IMR-90 (cell line): Measurements from ENCODE around the gene ZFHX3. TPM values are rescaled to one million over a fixed set of nuclear protein-coding genes. Genes with fewer than 3 reads are reported as not detected.

ENCODE experiments used
- ATAC-seq: fragments of 200-7000 bp; cut with Tn5 transposase; 2 replicates; pipeline ENCODE4 v1.9.1; 2020; ENCODE audit warnings: low read depth, mild to moderate bottlenecking, moderate library complexity
- BruUV-seq: library from RNA; stranded (reverse); fragments of 400-500 nt; replicated peaks from 2 replicates; lab custom pipeline; 2021; lab: Mats Ljungman, UMichigan
- CTCF ChIA-PET: fragments of 300-600 bp; formaldehyde crosslinking; extraction: SDS; loops from one replicate; lab custom pipeline; 2021; ENCODE audit warnings: antibody characterized with exemption; lab: Yijun Ruan, JAX
- POLR2A ChIA-PET: fragments of 300-600 bp; sonication (Branson Sonifier 250); formaldehyde crosslinking; loops from one replicate; lab custom pipeline; 2022; ENCODE audit warnings: antibody characterized with exemption; ENCODE audit not compliant: unreplicated experiment; lab: Charles Lee
- DNase-seq: peaks from one replicate; pipeline ENCODE4 v3.0.0; 2013
- H2AFZ ChIP-seq: replicated peaks from 2 replicates; pipeline ENCODE3; 2013; ENCODE audit warnings: low read length, mild to moderate bottlenecking; ENCODE audit not compliant: poor library complexity
- H2AK5ac ChIP-seq: 2 replicates; pipeline ENCODE4 v1.6.1; 2013; ENCODE audit warnings: low read depth, low read length, inconsistent platforms
- H2AK9ac ChIP-seq: replicated peaks from 2 replicates; pipeline ENCODE3; 2013; ENCODE audit warnings: mild to moderate bottlenecking, low read depth, low read length, moderate library complexity; ENCODE audit not compliant: poor library complexity
- H2BK120ac ChIP-seq: 2 replicates; pipeline ENCODE4 v1.6.1; 2013; ENCODE audit warnings: low read depth, low read length, inconsistent platforms
- H2BK15ac ChIP-seq: 3 replicates; pipeline ENCODE4 v1.6.1; 2013; ENCODE audit warnings: low read depth, low read length, inconsistent platforms
- H2BK20ac ChIP-seq: 2 replicates; pipeline ENCODE4 v1.6.1; 2013; ENCODE audit warnings: low read depth, mild to moderate bottlenecking, inconsistent platforms, low read length, moderate library complexity
- H2BK5ac ChIP-seq: 2 replicates; pipeline ENCODE4 v1.6.1; 2013; ENCODE audit warnings: mild to moderate bottlenecking, low read depth, low read length, inconsistent platforms; ENCODE audit not compliant: poor library complexity, severe bottlenecking
- H3K14ac ChIP-seq: replicated peaks from 2 replicates; pipeline ENCODE4 v1.6.1; 2013; ENCODE audit warnings: low read depth, low read length, inconsistent platforms
- H3K18ac ChIP-seq: 2 replicates; pipeline ENCODE4 v1.6.1; 2013; ENCODE audit warnings: low read depth, low read length, control low read depth
- H3K23ac ChIP-seq: 2 replicates; pipeline ENCODE4 v1.6.1; 2013; ENCODE audit warnings: low read depth, low read length, inconsistent platforms
- H3K27ac ChIP-seq: 2 replicates; pipeline ENCODE4 v1.5.1; 2013; ENCODE audit warnings: mild to moderate bottlenecking, control low read depth, low read length; ENCODE audit not compliant: insufficient read depth
- H3K27me3 ChIP-seq: 2 replicates; pipeline ENCODE4 v1.6.1; 2013; ENCODE audit warnings: low read length; ENCODE audit not compliant: control insufficient read depth, insufficient read depth
- H3K36me3 ChIP-seq: 2 replicates; pipeline ENCODE4 v1.6.1; 2013; ENCODE audit warnings: low read length, mixed read lengths; ENCODE audit not compliant: control insufficient read depth, insufficient read depth
- H3K4ac ChIP-seq: 2 replicates; pipeline ENCODE4 v1.6.1; 2013; ENCODE audit warnings: low read depth, low read length, inconsistent platforms
- H3K4me1 ChIP-seq: 2 replicates; pipeline ENCODE4 v1.6.1; 2013; ENCODE audit warnings: low read length, mixed read lengths; ENCODE audit not compliant: control insufficient read depth, insufficient read depth
- H3K4me2 ChIP-seq: 2 replicates; pipeline ENCODE4 v1.6.1; 2013; ENCODE audit warnings: low read depth, mild to moderate bottlenecking, control low read depth, low read length, moderate library complexity
- H3K4me3 ChIP-seq: 2 replicates; pipeline ENCODE4 v1.5.1; 2013; ENCODE audit warnings: low read depth, mild to moderate bottlenecking, control low read depth, low read length, moderate library complexity; ENCODE audit not compliant: insufficient read depth
- H3K56ac ChIP-seq: 2 replicates; pipeline ENCODE4 v1.6.1; 2013; ENCODE audit warnings: low read length, inconsistent platforms; ENCODE audit not compliant: insufficient read depth; ENCODE audit errors: extremely low read depth
- H3K79me1 ChIP-seq, 2 experiments: 2 replicates each; pipeline ENCODE4 v1.6.1; 2013; ENCODE audit warnings: low read length in 2 of 2, inconsistent platforms in 1 of 2, low read depth in 1 of 2
- H3K9ac ChIP-seq: 2 replicates; pipeline ENCODE4 v1.6.1; 2013; ENCODE audit warnings: low read depth, low read length, control low read depth
- H3K9me1 ChIP-seq: 2 replicates; pipeline ENCODE4 v1.6.1; 2013; ENCODE audit warnings: low read length, inconsistent platforms; ENCODE audit not compliant: insufficient read depth
- H3K9me3 ChIP-seq: 2 replicates; pipeline ENCODE4 v1.6.1; 2013; ENCODE audit warnings: low read length; ENCODE audit not compliant: control insufficient read depth, insufficient read depth
- H4K20me1 ChIP-seq: 2 replicates; pipeline ENCODE4 v1.6.1; 2013; ENCODE audit warnings: low read length, inconsistent platforms; ENCODE audit not compliant: insufficient read depth
- H4K5ac ChIP-seq: 2 replicates; pipeline ENCODE4 v1.6.1; 2013; ENCODE audit warnings: mild to moderate bottlenecking, low read depth, low read length, control low read depth
- H4K8ac ChIP-seq, 2 experiments: 2 replicates each; pipeline ENCODE4 v1.6.1; 2013; ENCODE audit warnings: low read depth in 2 of 2, low read length in 2 of 2, control low read depth in 1 of 2, inconsistent platforms in 1 of 2
- H4K91ac ChIP-seq: 2 replicates; pipeline ENCODE4 v1.6.1; 2013; ENCODE audit warnings: low read depth, low read length, inconsistent platforms; ENCODE audit not compliant: insufficient read depth
- BHLHE40 ChIP-seq: fragments of 150-350 bp; IDR thresholded peaks from 2 replicates; pipeline ENCODE4 v1.6.1; 2016; ENCODE audit warnings: mild to moderate bottlenecking, low read depth, low read length
- CEBPB ChIP-seq: IDR thresholded peaks from 2 replicates; pipeline ENCODE4 v1.6.1; 2012; ENCODE audit warnings: low read depth, low read length, improper control_type of control experiment
- CHD1 ChIP-seq: IDR thresholded peaks from 2 replicates; pipeline ENCODE4 v1.6.1; 2012; ENCODE audit warnings: low read depth, low read length, improper control_type of control experiment
- FOS ChIP-seq: fragments of 150-350 bp; IDR thresholded peaks from 2 replicates; pipeline ENCODE4 v1.6.1; 2016; ENCODE audit warnings: low read depth, low read length
- MAFK ChIP-seq: IDR thresholded peaks from 2 replicates; pipeline ENCODE4 v1.6.1; 2012; ENCODE audit warnings: low read depth, low read length, improper control_type of control experiment
- MAZ ChIP-seq: IDR thresholded peaks from 2 replicates; pipeline ENCODE4 v1.6.1; 2012; ENCODE audit warnings: low read depth, mild to moderate bottlenecking, low read length, improper control_type of control experiment, moderate library complexity, borderline replicate concordance
- MXI1 ChIP-seq: IDR thresholded peaks from 2 replicates; pipeline ENCODE4 v1.6.1; 2012; ENCODE audit warnings: low read depth, mild to moderate bottlenecking, low read length, moderate library complexity, borderline replicate concordance
- NFE2L2 ChIP-seq: fragments of 150-350 bp; IDR thresholded peaks from 2 replicates; pipeline ENCODE4 v1.6.1; 2016; ENCODE audit warnings: low read depth, mild to moderate bottlenecking, low read length
- POLR2A ChIP-seq: IDR thresholded peaks from 2 replicates; pipeline ENCODE4 v1.6.1; 2012; ENCODE audit warnings: mild to moderate bottlenecking, low read depth, low read length
- RAD21 ChIP-seq: IDR thresholded peaks from 2 replicates; pipeline ENCODE4 v1.6.1; 2012; ENCODE audit warnings: low read length, improper control_type of control experiment
- RCOR1 ChIP-seq: IDR thresholded peaks from 2 replicates; pipeline ENCODE4 v1.6.1; 2012; ENCODE audit warnings: mild to moderate bottlenecking, low read length, improper control_type of control experiment; ENCODE audit not compliant: insufficient replicate concordance
- RFX5 ChIP-seq: IDR thresholded peaks from 2 replicates; pipeline ENCODE4 v1.8.0; 2012; ENCODE audit warnings: low read depth, mild to moderate bottlenecking, low read length, moderate library complexity
- SMC3 ChIP-seq: fragments of 150-350 bp; IDR thresholded peaks from 2 replicates; pipeline ENCODE4 v1.6.1; 2016; ENCODE audit warnings: low read depth, mild to moderate bottlenecking, antibody characterized with exemption, low read length, moderate library complexity
- WGBS, 2 experiments: methylation state at CpG; one replicate each; pipeline versions ENCODE4 v1.1.5 to v1.1.7; 2013; ENCODE audit warnings: missing lambda C conversion rate in 2 of 2; ENCODE audit not compliant: insufficient read length in 1 of 2; ENCODE audit errors: extremely low coverage in 2 of 2; 5-methylcytosine and 5-hydroxymethylcytosine counted together
- dilution Hi-C: fragments of 300-500 bp; cut with HindIII; formaldehyde crosslinking; loops from one replicate; pipeline ENCODE4 v1.14.3; 2018; ENCODE audit warnings: low sequenced_read_pairs; ENCODE audit not compliant: unreplicated experiment
- in situ Hi-C: fragments of 300-500 bp; cut with MboI; formaldehyde crosslinking; loops from 3 replicates; pipeline ENCODE4 v1.14.3; 2019; ENCODE audit warnings: low sequenced_read_pairs, inconsistent platforms, mixed read lengths
- intact Hi-C: fragments of 100-400 bp; cut with micrococcal nuclease; formaldehyde crosslinking; loops from 2 replicates; pipeline ENCODE4 v1.10.0; 2022
- polyA plus RNA-seq, 3 experiments: library from polyadenylated mRNA; depleted of rRNA; stranded (reverse); fragments of >200 nt; gene quantifications; 2 replicates each; pipeline ENCODE4 v1.2.3, GENCODE V29; 2012; ENCODE audit warnings: low replicate concordance in 1 of 3
- total RNA-seq: library from RNA; depleted of rRNA; stranded (reverse); fragments of >200 nt; gene quantifications from 2 replicates; pipeline ENCODE4 v1.2.3, GENCODE V29; 2012
- TF ChIP-seq, protein P1 (sequence below): fragments of 150-350 bp; IDR thresholded peaks from 2 replicates; pipeline ENCODE4 v1.6.1; 2016; ENCODE audit warnings: low read depth, mild to moderate bottlenecking, low read length, moderate library complexity, borderline replicate concordance
- TF ChIP-seq, protein P2 (sequence below): conservative IDR thresholded peaks from 2 replicates; pipeline ENCODE4 v1.5.1; 2012; ENCODE audit warnings: mild to moderate bottlenecking, low read depth, low read length, improper control_type of control experiment
- TF ChIP-seq, protein P3 (sequence below): fragments of 150-350 bp; IDR thresholded peaks from 2 replicates; pipeline ENCODE4 v1.6.1; 2017; ENCODE audit warnings: mild to moderate bottlenecking, antibody characterized with exemption, low read length, low read depth

Gene ZFHX3
- total and polyA plus RNA-seq, 2 of the 4 experiments (the other 2 are of a cell fraction): 1.4 to 1.7 TPM

DNA sequence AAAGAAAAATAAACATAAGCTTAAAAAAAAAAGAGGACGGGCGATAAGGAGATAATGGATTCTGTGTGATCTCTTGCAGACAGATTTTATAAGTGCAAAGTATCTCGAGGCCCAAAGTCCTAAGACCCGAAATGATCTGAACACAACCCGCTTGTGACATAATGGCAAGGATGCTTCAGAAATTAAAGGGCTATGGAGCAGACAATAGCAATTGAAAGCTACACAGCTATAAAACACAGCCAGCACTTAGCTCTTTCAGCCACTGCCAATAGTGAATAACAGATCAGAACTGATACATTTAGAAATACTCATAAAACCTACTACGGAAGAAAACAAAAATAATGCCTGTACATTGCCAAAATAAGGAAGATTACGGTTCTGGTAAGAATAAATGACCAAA is 117.5 kb downstream of the ZFHX3 start:
- H2AFZ ChIP-seq: no peak overlapping the region
- no peak overlapping the region for H3K9ac ChIP-seq
- WGBS, 2 experiments: 100% methylated on average over 1 of the region's 7 CpGs; no CpG with 5 or more reads in 1 of the 2 experiments
- H3K14ac ChIP-seq: no peak overlapping the region
- H3K27me3 ChIP-seq: peaks cover 4% of the 10 kb centered on the region; the same call in 1 of the 2 replicates
- intact Hi-C loops (loop anchor here (2.0 to 10.0 kb wide), 4 partner anchors 93 to 274 kb away; no protein-coding TSS in a partner anchor), dilution Hi-C loops (loop anchor here (25.0 kb wide), 1 partner anchor 107 kb away; the partner anchor contains the start of gene ZFHX3), in situ Hi-C loops (loop anchor here (10.0 kb wide), 1 partner anchor 266 kb away; no protein-coding TSS in a partner anchor)
- peaks cover 14% of the 10 kb centered on the region for H3K4me1 ChIP-seq
- DNase-seq (no peak), ATAC-seq (no peak)
- ChIA-PET CTCF (no interaction called here), POLR2A (no interaction called here)
- no peak overlapping the region for H4K8ac ChIP-seq
- H2BK20ac ChIP-seq: no peak overlapping the region
- H4K5ac ChIP-seq: no peak overlapping the region
- H3K18ac ChIP-seq: no peak overlapping the region
- H3K23ac ChIP-seq: no peak overlapping the region
- peaks cover 36 to 56% of the 10 kb centered on the region in 2 experiments for H3K79me1 ChIP-seq
- H4K20me1 ChIP-seq: peaks cover 75% of the 10 kb centered on the region
- H4K91ac ChIP-seq: no peak overlapping the region
- no peak overlapping the region for H3K4me2 ChIP-seq
- H3K9me1 ChIP-seq: peaks cover 10% of the 10 kb centered on the region
- no peak overlapping the region for H3K56ac ChIP-seq
- H2BK15ac ChIP-seq: no peak overlapping the region
- no peaks in the 10 kb centered on the region for H3K36me3 ChIP-seq
- H3K27ac ChIP-seq: no peak overlapping the region
- no peak overlapping the region for H3K4me3 ChIP-seq
- H2BK5ac ChIP-seq: no peak overlapping the region
- no TSS peak for BruUV-seq
- TF ChIP-seq NFE2L2 (no peak), RCOR1 (no peak), CHD1 (no peak), RAD21 (no peak), CEBPB (no peak), POLR2A (no peak), MAZ (no peak), SMC3 (no peak), MXI1 (no peak), MAFK (no peak), BHLHE40 (no peak), RFX5 (no peak), FOS (no peak)
- TF ChIP-seq, protein P1, sequence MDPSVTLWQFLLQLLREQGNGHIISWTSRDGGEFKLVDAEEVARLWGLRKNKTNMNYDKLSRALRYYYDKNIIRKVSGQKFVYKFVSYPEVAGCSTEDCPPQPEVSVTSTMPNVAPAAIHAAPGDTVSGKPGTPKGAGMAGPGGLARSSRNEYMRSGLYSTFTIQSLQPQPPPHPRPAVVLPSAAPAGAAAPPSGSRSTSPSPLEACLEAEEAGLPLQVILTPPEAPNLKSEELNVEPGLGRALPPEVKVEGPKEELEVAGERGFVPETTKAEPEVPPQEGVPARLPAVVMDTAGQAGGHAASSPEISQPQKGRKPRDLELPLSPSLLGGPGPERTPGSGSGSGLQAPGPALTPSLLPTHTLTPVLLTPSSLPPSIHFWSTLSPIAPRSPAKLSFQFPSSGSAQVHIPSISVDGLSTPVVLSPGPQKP: no peak
- TF ChIP-seq, protein P2, sequence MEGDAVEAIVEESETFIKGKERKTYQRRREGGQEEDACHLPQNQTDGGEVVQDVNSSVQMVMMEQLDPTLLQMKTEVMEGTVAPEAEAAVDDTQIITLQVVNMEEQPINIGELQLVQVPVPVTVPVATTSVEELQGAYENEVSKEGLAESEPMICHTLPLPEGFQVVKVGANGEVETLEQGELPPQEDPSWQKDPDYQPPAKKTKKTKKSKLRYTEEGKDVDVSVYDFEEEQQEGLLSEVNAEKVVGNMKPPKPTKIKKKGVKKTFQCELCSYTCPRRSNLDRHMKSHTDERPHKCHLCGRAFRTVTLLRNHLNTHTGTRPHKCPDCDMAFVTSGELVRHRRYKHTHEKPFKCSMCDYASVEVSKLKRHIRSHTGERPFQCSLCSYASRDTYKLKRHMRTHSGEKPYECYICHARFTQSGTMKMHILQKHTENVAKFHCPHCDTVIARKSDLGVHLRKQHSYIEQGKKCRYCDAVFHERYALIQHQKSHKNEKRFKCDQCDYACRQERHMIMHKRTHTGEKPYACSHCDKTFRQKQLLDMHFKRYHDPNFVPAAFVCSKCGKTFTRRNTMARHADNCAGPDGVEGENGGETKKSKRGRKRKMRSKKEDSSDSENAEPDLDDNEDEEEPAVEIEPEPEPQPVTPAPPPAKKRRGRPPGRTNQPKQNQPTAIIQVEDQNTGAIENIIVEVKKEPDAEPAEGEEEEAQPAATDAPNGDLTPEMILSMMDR: no peak
- TF ChIP-seq, protein P3, sequence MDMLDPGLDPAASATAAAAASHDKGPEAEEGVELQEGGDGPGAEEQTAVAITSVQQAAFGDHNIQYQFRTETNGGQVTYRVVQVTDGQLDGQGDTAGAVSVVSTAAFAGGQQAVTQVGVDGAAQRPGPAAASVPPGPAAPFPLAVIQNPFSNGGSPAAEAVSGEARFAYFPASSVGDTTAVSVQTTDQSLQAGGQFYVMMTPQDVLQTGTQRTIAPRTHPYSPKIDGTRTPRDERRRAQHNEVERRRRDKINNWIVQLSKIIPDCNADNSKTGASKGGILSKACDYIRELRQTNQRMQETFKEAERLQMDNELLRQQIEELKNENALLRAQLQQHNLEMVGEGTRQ: no peak
- no peak overlapping the region for H2AK5ac ChIP-seq
- H3K4ac ChIP-seq: no peak overlapping the region
- no peak overlapping the region for H2AK9ac ChIP-seq
- H2BK120ac ChIP-seq: no peak overlapping the region
- no peaks in the 10 kb centered on the region for H3K9me3 ChIP-seq
